ENCODE data around the gene SAP130. TPM values are rescaled to one million over a fixed set of nuclear protein-coding genes. Genes with fewer than 3 reads are reported as not detected.

Gene SAP130
- total and polyA plus RNA-seq, 2 of the 8 experiments (the other 6 are each of a cell fraction or from before 2014, with no cell fraction given): 51.4 to 54.3 TPM

GRCh38 chr2:128041561-128041960 is 13.7 kb upstream of the SAP130 start:
- Histone ChIP-seq H3K56ac (replicated peaks; ENCODE audit: insufficient read length, low read depth, low read length) (no peak overlapping the region), H4K5ac (ENCODE audit: insufficient read length, low read depth, low read length) (no peak overlapping the region), H2AFZ (ENCODE audit: low read length) (no peak overlapping the region), H4K91ac (replicated peaks; ENCODE audit: insufficient read length, low read length) (no peak overlapping the region), H3K27me3 (replicated peaks in 1 of 4; ENCODE audit: control insufficient read depth in 3 of 4, extremely low read depth in 1 of 4, insufficient read depth in 3 of 4, low read length in 3 of 4) (no peaks in the 10 kb centered on the region), H3K23me2 (ENCODE audit: low read depth, low read length) (no peaks in the 10 kb centered on the region), H3K9ac (replicated peaks in 1 of 4; ENCODE audit: extremely low read depth in 1 of 4, low read depth in 3 of 4, low read length in 3 of 4) (no peak overlapping the region), H3K14ac (ENCODE audit: insufficient read length) (no peak overlapping the region), H3K18ac (ENCODE audit: extremely low read depth, low read length) (no peak overlapping the region), H3K9me3 (ENCODE audit: insufficient read depth in 2 of 2, low read depth in 1 of 2, low read length in 1 of 2) (no peaks in the 10 kb centered on the region), H2BK120ac (replicated peaks; ENCODE audit: low read depth, low read length) (no peak overlapping the region), H3K4ac (replicated peaks; ENCODE audit: insufficient read length, low read depth, low read length) (no peak overlapping the region), H3K27ac (ENCODE audit: low read depth, low read length) (no peak overlapping the region), H3K23ac (ENCODE audit: insufficient read length) (no peak overlapping the region), H4K8ac (ENCODE audit: extremely low read depth, insufficient read depth, low read length) (no peak overlapping the region), H3K4me1 (replicated peaks in 1 of 4; ENCODE audit: control insufficient read depth in 3 of 4, insufficient read depth in 4 of 4, low read length in 3 of 4) (peaks cover 0 to 8% (median 5%) of the 10 kb centered on the region in 4 experiments; a peak in 3 of 7 replicates), H3K4me2 (ENCODE audit: insufficient read depth in 1 of 2, low read depth in 2 of 2, low read length in 2 of 2) (no peak overlapping the region), H2BK12ac (ENCODE audit: low read depth, low read length) (no peak overlapping the region), H3K36me3 (ENCODE audit: control insufficient read depth in 2 of 4, insufficient read depth in 4 of 4, low read length in 3 of 4) (no peaks in the 10 kb centered on the region), H3K79me1 (ENCODE audit: low read depth, low read length) (no peaks in the 10 kb centered on the region), H2BK15ac (ENCODE audit: low read length) (no peak overlapping the region), H3K79me2 (ENCODE audit: control insufficient read depth in 1 of 2, insufficient read depth in 2 of 2, low read length in 2 of 2) (no peaks in the 10 kb centered on the region), H4K20me1 (replicated peaks in 1 of 2; ENCODE audit: control insufficient read depth in 1 of 2, insufficient read depth in 2 of 2, low read length in 2 of 2) (no peaks in the 10 kb centered on the region), H2AK5ac (ENCODE audit: low read depth, low read length) (no peak overlapping the region), H2BK5ac (ENCODE audit: low read depth, low read length) (no peak overlapping the region), H2BK20ac (ENCODE audit: low read length) (no peak overlapping the region), H3K4me3 (ENCODE audit: extremely low read depth in 1 of 4, insufficient read depth in 2 of 4, low read depth in 3 of 4, low read length in 4 of 4) (no peak overlapping the region)
- FAIRE-seq (no peak), DNase-seq (ENCODE audit: low read depth in 1 of 2, low spot score in 2 of 2) (no peak)
- ChIA-PET CTCF (ENCODE audit: partially characterized antibody) (interaction anchor here (1.4 to 5.2 kb wide), 4 partner anchors 12 to 50 kb away, joined by 3 to 25 read pairs (median 4); partner anchors contain the start of gene SAP130), POLR2A (ENCODE audit: partially characterized antibody) (interaction anchor here (1.0 to 1.2 kb wide), 2 partner anchors 14 to 38 kb away, joined by 3 read pairs; partner anchors contain the start of gene SAP130)
- WGBS, 2 experiments (ENCODE audit: extremely low coverage in 1 of 2, insufficient coverage in 1 of 2, insufficient read length in 1 of 2, insufficient replicate concordance in 2 of 2, low coverage in 1 of 2, low lambda C conversion rate in 2 of 2, missing lambda C conversion rate in 1 of 2): 85% methylated on average over 3 of the region's 3 CpGs; no CpG with 5 or more reads in 1 of the 2 experiments
- no peak for TF ChIP-seq BCL11A (IDR thresholded peaks at IDR 0.05; ENCODE audit: low read depth in 2 of 2, low read length in 2 of 2)
- TF ChIP-seq TAF1 (IDR thresholded peaks at IDR 0.05; ENCODE audit: low read depth, low read length): no peak
- peak; percentile 77 for TF ChIP-seq JUND (IDR thresholded peaks at IDR 0.05; ENCODE audit: low read length)
- TF ChIP-seq SAP30 (IDR thresholded peaks at IDR 0.05; ENCODE audit: insufficient read depth, insufficient replicate concordance, low read length): no peak
- no peak for TF ChIP-seq RBBP5 (IDR thresholded peaks at IDR 0.05; ENCODE audit: borderline replicate concordance, low read depth, low read length)
- TF ChIP-seq GTF2F1 (IDR thresholded peaks at IDR 0.05; ENCODE audit: borderline replicate concordance, low read depth, low read length): no peak
- TF ChIP-seq SP1 (IDR thresholded peaks at IDR 0.05; ENCODE audit: low read depth, low read length): no peak
- TF ChIP-seq MAFK (IDR thresholded peaks at IDR 0.05; ENCODE audit: low read depth, low read length): no peak
- no peak for TF ChIP-seq SIX5 (IDR thresholded peaks at IDR 0.05; ENCODE audit: low read depth, low read length)
- no peak for TF ChIP-seq USF2 (IDR thresholded peaks at IDR 0.05; ENCODE audit: low read length)
- no peak for TF ChIP-seq CHD2 (IDR thresholded peaks at IDR 0.05; ENCODE audit: low read length)
- TF ChIP-seq KDM5A (IDR thresholded peaks at IDR 0.05; ENCODE audit: low read length): no peak
- peak; percentile 70 for TF ChIP-seq BACH1 (IDR thresholded peaks at IDR 0.05; ENCODE audit: low read length)
- no peak for TF ChIP-seq HDAC2 (IDR thresholded peaks at IDR 0.05; ENCODE audit: borderline replicate concordance in 1 of 2, low read depth in 2 of 2, low read length in 2 of 2)

Data from H1 (cell line).